NCI-H2081 treated with DMSO at 0.1 percent for 48 hours (cell line): ENCODE measurements around the gene MAGEB16.

Source experiments
- DNase-seq: peaks from one replicate; lab custom pipeline; 2025; lab: John Stamatoyannopoulos, UW

MAGEB16 gene

DNA sequence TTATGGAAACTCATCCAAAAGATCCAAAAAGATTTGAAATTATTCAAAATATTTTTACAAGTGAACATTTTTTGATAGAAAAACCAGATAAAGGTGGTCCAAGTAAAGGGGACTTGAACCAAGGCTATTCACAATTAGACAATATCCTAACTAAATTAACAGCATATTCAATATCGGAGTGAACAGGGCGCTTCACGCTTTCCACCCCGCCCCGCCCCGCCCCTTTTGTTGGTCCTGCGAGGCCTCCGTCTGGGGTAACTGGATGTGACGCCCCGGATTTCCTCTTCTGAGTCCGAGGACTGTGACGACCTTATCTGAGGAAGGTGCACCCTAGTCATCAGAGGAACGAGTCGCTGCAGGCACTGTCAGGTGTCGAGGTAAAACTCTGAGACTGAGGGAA is at the start of gene MAGEB16:
TSS of gene MAGEB16 (plus strand) at position 301 of the 400 bp plus-strand sequence. CDS start 3,855 bp downstream, outside the sequence.
- DNase-seq: no peak

DNA sequence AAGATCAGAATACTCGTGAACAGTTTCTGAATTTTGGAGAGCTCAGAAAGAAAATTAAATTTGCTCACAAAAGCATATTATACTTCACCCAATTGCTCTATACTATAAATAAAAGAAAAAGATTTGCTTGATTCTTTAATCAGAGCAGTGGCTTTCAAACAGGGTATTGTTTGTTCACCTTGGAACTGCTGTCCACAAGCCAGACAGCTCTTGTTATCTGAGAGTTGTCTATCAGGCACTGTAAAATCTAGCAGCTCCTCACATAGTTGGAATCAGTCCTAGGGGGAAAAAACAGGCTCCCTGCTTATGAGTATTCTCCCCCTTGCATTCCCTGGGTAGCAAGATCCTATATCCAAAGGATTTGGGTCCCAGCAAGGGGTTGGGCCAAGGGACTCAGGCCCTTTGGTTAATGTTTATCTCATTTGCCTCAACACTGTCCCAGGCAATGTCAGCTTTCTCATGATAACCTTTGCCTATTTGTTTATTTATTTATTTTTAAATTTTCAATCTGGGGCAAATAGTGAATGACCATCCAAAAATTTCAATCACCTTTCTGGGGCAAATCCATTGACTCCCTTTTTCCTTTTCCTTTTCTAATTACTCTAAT is 24.1 kb upstream of the MAGEB16 start:
- DNase-seq: no peak

- DNase-seq: no peak
Observed at GRCh38 chrX:35785075-35785474, 13.1 kb upstream of the MAGEB16 start.

DNA sequence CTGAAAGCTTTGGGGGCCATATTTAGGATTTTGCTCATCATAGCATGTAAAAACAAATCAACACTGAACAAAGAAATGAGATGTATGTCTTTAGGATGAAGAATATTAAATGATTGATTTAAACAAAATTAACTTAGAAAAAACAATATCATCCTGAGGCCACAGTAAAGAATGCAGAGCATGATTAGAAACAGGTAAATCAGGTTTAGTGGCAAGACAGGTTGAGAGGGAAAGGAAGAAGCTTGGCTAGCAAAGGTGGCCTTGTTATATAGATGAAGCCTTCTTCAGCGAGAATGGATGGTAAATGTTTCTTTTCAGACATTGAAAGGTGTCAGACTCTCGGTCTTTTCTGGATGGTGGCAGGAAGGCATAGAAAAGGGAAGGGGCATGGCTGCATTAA is 11.9 kb upstream of the MAGEB16 start:
- no peak for DNase-seq

GRCh38 chrX:35787867-35788266 is 10.3 kb upstream of the MAGEB16 start:
- no peak for DNase-seq

DNA sequence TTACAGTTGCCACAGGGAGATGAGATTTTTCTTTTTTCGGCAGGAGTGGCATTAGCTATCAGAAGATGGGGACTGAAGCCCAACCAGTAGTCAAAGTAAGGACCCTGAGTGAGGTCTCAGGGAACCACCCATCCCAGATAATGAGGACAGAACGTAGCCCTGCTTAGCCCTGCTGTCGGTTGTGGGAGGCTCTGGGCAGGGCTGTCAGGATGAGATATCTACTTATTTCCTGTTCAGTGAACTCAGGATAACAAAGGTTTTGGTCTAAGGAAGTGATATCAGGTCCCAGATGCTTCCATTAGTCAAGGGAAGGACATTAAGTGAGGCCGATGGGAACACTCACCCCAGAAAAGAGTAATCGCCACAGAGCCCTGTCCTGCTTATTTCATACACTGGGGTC is 2.3 kb downstream of the MAGEB16 start:
- no peak for DNase-seq

DNA sequence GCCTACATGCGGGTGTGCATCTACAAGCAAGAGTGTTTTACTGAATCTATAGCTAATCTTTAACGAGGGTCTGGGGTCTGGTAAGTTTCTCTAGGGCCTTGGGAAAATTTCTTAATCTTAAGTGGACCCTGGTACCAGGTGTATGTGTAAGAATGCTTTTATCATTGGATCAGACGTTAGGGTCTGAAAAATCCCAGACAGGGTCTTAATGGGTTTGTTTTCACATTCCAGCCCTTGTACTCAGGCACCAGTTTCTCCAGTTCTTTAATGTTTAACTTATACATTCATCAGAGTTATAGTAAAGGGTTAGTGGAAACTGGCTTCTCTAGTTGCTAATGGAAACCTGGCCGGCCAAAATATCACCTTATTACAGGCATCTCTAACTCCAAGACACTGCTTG is 11.6 kb downstream of the MAGEB16 start:
- DNase-seq: no peak

- DNase-seq: no peak
Observed at GRCh38 chrX:35819241-35819640, 21.1 kb downstream of the MAGEB16 start.

DNA sequence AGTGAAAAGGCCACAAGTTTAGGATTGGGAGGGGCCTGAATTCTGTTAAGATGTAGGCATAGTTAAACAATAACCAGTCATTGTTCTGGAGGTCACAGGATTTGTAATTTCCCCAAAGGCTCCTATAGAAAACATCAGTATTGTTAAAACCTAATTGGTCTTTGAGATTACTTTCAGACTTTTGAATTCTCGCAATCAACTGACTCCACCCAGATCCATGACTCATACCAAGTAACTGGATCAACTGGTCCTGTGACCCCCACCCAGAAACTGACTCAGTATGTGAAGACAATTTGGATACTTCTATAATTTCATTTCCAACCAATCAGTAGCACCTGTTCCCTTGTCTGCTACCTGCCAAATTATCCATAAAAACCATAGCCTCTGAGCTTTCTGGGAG is 28.4 kb downstream of the MAGEB16 start:
- DNase-seq: no peak

DNA sequence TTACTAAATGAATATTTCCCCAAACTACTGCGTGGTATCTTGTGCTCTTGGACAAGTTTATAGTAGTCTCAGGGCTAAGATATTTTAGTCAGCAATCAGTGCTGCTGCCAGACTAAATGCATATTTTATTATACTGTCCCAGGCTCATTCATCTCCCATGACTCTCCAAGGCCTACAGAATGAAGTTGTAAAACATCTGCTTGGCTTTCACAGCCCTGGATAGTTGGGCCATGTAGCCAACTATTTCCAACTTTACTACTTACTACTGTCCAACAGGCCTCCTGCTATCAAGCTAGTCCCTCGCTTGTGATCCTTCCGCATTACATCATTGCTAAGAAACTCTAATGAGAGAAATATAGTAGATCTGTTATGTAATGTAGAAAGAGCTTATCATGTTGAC is 31.4 kb downstream of the MAGEB16 start:
- DNase-seq: no peak

GRCh38 chrX:35841872-35842271 is 43.7 kb downstream of the MAGEB16 start:
- DNase-seq: no peak

GRCh38 chrX:35842674-35843073 is 44.5 kb downstream of the MAGEB16 start:
- no peak for DNase-seq

GRCh38 chrX:35847736-35848135 is 49.6 kb downstream of the MAGEB16 start:
- DNase-seq: no peak
